ENCODE results near the gene PPA1.

Gene PPA1

DNA sequence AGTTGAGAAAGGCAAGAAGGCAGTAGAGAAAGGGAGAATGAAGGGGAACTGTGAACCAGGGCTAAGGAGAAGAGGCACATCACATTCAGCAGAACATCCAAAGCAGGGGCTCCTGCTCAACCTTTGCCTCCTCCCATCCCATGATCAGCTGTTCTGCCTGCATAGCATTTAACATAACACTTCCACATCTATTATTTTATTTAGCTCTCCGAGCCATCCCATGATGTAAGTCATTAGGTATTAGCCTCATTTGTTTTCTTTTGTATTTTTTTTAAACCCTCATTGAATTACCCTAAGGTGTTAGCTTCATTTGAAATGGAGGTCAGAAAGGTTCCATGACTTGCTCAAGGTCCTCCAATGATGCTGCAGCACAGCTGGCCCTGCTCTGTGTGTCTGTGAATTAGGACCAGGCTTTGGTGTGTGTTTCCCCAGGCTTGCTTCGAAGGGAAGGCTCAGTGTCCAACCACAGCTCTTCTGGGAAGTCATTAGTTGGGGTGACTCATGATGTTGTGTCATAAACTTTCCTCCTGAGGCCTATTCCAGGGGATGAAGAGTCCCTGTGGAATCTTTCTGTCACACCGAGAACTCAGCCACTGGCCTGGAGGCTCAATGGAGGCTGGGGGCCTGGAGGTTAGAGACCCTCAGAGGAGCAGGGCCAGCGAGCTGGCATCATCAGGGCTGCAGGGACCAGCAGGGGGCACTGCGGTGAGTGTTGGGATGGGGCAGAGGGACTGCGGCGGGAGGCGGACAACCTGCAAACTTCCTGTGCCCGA is 34.1 kb upstream of the PPA1 start:
- no peaks in the 10 kb centered on the region for H3K36me3 ChIP-seq
- TF ChIP-seq, protein P1, sequence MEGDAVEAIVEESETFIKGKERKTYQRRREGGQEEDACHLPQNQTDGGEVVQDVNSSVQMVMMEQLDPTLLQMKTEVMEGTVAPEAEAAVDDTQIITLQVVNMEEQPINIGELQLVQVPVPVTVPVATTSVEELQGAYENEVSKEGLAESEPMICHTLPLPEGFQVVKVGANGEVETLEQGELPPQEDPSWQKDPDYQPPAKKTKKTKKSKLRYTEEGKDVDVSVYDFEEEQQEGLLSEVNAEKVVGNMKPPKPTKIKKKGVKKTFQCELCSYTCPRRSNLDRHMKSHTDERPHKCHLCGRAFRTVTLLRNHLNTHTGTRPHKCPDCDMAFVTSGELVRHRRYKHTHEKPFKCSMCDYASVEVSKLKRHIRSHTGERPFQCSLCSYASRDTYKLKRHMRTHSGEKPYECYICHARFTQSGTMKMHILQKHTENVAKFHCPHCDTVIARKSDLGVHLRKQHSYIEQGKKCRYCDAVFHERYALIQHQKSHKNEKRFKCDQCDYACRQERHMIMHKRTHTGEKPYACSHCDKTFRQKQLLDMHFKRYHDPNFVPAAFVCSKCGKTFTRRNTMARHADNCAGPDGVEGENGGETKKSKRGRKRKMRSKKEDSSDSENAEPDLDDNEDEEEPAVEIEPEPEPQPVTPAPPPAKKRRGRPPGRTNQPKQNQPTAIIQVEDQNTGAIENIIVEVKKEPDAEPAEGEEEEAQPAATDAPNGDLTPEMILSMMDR (IDR thresholded peaks at IDR 0.05; ENCODE audit: low read depth, low read length): peak; percentile 40
- no peak overlapping the region for H3K4me3 ChIP-seq (ENCODE audit: low read depth, low read length)
- DNase-seq: no peak
- no peaks in the 10 kb centered on the region for H3K27me3 ChIP-seq (ENCODE audit: insufficient read depth, low read depth, severe bottlenecking)
- H3K9me3 ChIP-seq (ENCODE audit: severe bottlenecking): peaks cover 5% of the 10 kb centered on the region
- no peak overlapping the region for H3K27ac ChIP-seq

DNA sequence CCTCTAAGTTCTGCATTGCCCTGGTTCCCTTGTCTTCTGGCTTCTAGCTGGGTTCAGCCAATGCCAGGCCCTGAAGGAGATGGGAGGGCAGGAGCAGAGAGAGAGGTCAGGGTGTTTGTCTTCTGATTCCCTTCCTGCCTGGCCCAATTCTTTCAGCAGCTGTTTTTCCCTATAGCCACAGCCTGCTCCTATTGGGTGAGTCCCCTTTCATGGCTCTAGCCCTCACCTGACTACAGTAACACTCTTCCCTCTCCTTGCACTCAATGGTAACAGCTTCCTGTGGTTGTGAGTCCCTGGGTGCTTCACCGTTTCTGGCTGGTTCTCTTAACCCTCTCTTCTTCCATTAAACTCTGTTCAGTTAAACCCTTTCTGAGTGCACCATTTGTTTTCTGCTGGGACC is 33.5 kb upstream of the PPA1 start:
- Histone ChIP-seq H3K4me3 (ENCODE audit: low read depth, low read length) (no peak overlapping the region), H3K27me3 (ENCODE audit: insufficient read depth, low read depth, severe bottlenecking) (no peaks in the 10 kb centered on the region), H3K9me3 (ENCODE audit: severe bottlenecking) (peaks cover 6% of the 10 kb centered on the region), H3K27ac (no peak overlapping the region), H3K36me3 (no peaks in the 10 kb centered on the region)
- TF ChIP-seq, protein P1 (IDR thresholded peaks at IDR 0.05; ENCODE audit: low read depth, low read length): no peak
- DNase-seq: no peak

DNA sequence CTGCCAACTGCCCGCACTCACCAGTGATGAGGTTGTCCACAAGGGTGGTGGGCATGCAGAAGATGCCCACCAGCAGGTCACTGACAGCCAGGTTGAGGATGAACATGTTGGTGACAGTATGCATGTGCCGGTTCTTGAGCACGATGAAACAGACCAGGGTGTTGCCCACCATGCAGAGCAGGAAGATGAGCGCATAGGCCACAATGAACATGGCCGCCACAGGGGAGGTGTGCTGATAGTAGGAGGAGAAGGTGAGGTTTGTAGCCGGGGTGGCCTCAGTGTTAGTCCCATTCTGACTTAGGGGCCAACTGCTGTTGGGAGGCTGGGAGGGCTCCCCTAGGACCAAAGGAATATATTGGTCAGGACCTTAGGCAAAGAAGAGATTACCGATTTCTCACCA is 32.8 kb upstream of the PPA1 start:
- TF ChIP-seq, protein P1 (IDR thresholded peaks at IDR 0.05; ENCODE audit: low read depth, low read length): no peak
- no peak for DNase-seq
- Histone ChIP-seq H3K27ac (no peak overlapping the region), H3K36me3 (no peaks in the 10 kb centered on the region), H3K27me3 (ENCODE audit: insufficient read depth, low read depth, severe bottlenecking) (no peaks in the 10 kb centered on the region), H3K9me3 (ENCODE audit: severe bottlenecking) (peaks cover 6% of the 10 kb centered on the region), H3K4me3 (ENCODE audit: low read depth, low read length) (no peak overlapping the region)

DNA sequence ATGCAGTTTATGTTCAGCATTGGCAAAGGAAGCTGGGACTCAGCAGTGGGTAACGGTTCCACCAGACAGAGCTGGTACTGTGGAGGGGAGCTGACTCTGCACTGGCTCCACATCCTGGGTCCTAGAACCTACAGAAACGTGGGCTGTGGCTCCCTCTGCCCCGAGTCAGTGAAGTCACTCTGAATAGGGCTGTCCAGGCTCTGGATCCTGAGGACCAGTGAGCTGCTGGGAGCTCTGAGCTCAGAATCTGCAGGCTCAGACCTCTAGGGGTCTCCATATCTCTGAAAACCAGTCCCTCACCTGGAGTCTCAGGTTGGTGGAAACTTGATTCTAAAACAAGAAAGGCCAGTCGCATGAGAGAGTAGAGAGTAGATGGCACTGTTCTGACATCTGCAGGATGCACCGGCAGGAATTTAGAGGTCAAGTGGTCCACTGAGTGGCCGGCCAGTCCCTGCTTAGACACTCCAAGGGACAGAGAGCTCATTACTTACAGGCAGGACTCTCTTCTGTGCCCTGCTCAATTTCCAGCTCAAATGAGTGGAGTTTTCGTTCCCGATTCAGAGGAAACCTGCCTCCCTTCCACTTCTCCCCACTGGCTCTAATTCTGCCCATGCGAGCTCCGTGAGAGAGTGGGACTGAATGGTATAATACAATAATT is 31.9 kb upstream of the PPA1 start:
- Histone ChIP-seq H3K27me3 (ENCODE audit: insufficient read depth, low read depth, severe bottlenecking) (no peaks in the 10 kb centered on the region), H3K9me3 (ENCODE audit: severe bottlenecking) (peaks cover 6% of the 10 kb centered on the region), H3K4me3 (ENCODE audit: low read depth, low read length) (no peak overlapping the region), H3K36me3 (no peaks in the 10 kb centered on the region), H3K27ac (no peak overlapping the region)
- DNase-seq: peak; percentile 41
- TF ChIP-seq, protein P1 (IDR thresholded peaks at IDR 0.05; ENCODE audit: low read depth, low read length): peak; percentile 65

DNA sequence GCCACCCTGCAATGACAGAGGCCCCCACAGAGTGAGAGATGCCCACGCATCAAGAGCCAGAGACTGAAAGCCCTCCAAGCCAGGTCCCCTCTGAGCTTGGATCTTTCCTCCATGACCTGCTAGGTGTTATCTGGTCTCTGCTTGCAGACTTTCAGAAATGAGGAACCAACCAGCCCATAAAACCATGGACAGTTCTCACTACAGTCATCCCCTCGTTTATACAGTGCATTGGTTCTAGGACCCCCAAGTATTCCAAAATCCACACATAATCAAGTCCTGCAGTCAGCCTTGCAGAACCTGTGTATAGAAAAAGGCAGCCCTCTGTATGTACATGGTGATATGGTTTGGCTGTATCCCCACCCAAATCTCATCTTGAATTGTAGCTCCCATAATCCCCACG is 27.5 kb upstream of the PPA1 start:
- no peak overlapping the region for H3K27ac ChIP-seq
- H3K9me3 ChIP-seq (ENCODE audit: severe bottlenecking): peaks cover 6% of the 10 kb centered on the region
- no peak overlapping the region for H3K4me3 ChIP-seq (ENCODE audit: low read depth, low read length)
- TF ChIP-seq, protein P1 (IDR thresholded peaks at IDR 0.05; ENCODE audit: low read depth, low read length): no peak
- H3K36me3 ChIP-seq: no peaks in the 10 kb centered on the region
- no peak for DNase-seq
- no peaks in the 10 kb centered on the region for H3K27me3 ChIP-seq (ENCODE audit: insufficient read depth, low read depth, severe bottlenecking)
